Tibial artery (tissue), 4 donors: ENCODE results near the gene HNF4A.
A peak's percentile ranks its signal among the peaks of the same experiment; 100 is the strongest.

ENCODE experiments used
- DNase-seq, 2 donors: peaks; one replicate each; pipeline ENCODE4 v3.0.0-alpha.2; 2019
- H3K27ac ChIP-seq, 2 donors: fragments of 200-600 bp; sonication (generic) in 1 of 2; 1 replicate in 1 of 2; 2 replicates in 1 of 2; pipeline ENCODE4 v1.5.1; 2018 to 2019; ENCODE audit warnings: mild to moderate bottlenecking in 1 of 2
- H3K27me3 ChIP-seq, 2 donors: fragments of 200-600 bp; sonication (generic) in 1 of 2; one replicate each; pipeline versions ENCODE4 v1.5.1 to v1.6.0; 2016 to 2019
- H3K36me3 ChIP-seq, 3 donors: fragments of 200-600 bp; sonication (generic) in 2 of 3; one replicate each; pipeline ENCODE4 v1.5.1; 2016 to 2019; ENCODE audit warnings: mild to moderate bottlenecking in 2 of 3
- H3K4me1 ChIP-seq, 4 donors: fragments of 200-600 bp; sonication (generic) in 2 of 4; 1 replicate in 3 of 4; 2 replicates in 1 of 4; pipeline ENCODE4 v1.5.1; 2016 to 2019
- H3K4me3 ChIP-seq, 2 donors: fragments of 200-600 bp; sonication (generic) in 1 of 2; 1 replicate in 1 of 2; 2 replicates in 1 of 2; pipeline ENCODE4 v1.5.1; 2018 to 2019; ENCODE audit warnings: mild to moderate bottlenecking in 2 of 2
- H3K9me3 ChIP-seq, 3 donors: fragments of 200-600 bp; sonication (generic) in 1 of 3; one replicate each; pipeline ENCODE4 v1.5.1; 2016 to 2019
- intact Hi-C: fragments of 100-400 bp; cut with DNase I; formaldehyde crosslinking; loops from one replicate; pipeline ENCODE4 v1.15.0; 2023; ENCODE audit warnings: low total_unique reads
- TF ChIP-seq, protein P1 (sequence below), 2 experiments: fragments of 200-600 bp in 1 of 2; fragments of 450-650 bp in 1 of 2; IDR thresholded peaks; one replicate each; pipeline ENCODE4 v1.5.1; 2017 to 2019; ENCODE audit warnings: antibody characterized with exemption in 2 of 2, mild to moderate bottlenecking in 1 of 2, moderate library complexity in 1 of 2

The HNF4A gene

DNA sequence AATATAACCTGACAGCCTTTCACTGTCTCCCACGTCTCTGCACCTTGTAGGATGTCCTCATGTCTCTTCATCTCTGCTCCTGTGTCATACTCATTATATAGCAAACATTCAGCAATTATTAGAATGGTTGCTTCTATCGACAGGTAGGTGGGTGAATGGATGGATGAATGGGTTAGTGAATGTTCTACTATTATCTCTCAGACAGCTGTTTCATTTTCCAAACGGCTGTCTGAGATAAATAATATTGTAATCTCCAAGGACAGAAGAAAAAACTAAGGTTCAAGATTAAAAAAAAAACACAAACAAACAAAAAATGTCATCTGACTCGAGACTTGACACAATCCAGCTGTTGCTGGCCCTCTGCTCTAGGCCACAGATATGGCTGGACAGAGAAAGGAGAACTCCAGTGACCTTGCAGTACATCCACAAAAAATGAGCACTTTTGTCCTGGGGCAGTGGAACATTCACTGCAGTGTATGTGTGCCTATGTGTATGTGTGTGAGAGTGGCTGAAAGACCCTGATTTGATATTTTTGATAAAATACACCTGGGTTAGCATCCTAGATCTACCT, 2.1 kb downstream of the HNF4A start:
- TF ChIP-seq, protein P1, sequence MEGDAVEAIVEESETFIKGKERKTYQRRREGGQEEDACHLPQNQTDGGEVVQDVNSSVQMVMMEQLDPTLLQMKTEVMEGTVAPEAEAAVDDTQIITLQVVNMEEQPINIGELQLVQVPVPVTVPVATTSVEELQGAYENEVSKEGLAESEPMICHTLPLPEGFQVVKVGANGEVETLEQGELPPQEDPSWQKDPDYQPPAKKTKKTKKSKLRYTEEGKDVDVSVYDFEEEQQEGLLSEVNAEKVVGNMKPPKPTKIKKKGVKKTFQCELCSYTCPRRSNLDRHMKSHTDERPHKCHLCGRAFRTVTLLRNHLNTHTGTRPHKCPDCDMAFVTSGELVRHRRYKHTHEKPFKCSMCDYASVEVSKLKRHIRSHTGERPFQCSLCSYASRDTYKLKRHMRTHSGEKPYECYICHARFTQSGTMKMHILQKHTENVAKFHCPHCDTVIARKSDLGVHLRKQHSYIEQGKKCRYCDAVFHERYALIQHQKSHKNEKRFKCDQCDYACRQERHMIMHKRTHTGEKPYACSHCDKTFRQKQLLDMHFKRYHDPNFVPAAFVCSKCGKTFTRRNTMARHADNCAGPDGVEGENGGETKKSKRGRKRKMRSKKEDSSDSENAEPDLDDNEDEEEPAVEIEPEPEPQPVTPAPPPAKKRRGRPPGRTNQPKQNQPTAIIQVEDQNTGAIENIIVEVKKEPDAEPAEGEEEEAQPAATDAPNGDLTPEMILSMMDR (IDR thresholded peaks at IDR 0.05), result no peak
- Histone ChIP-seq H3K4me1 (no peaks in the 10 kb centered on the region), H3K9me3 (no peaks in the 10 kb centered on the region), H3K36me3 (no peaks in the 10 kb centered on the region), H3K27me3 (peaks cover 0 to 42% of the 10 kb centered on the region in 2 donors), H3K27ac (no peak overlapping the region), H3K4me3 (no peak overlapping the region)
- no peak for DNase-seq
- intact Hi-C loops, result no loop called here

DNA sequence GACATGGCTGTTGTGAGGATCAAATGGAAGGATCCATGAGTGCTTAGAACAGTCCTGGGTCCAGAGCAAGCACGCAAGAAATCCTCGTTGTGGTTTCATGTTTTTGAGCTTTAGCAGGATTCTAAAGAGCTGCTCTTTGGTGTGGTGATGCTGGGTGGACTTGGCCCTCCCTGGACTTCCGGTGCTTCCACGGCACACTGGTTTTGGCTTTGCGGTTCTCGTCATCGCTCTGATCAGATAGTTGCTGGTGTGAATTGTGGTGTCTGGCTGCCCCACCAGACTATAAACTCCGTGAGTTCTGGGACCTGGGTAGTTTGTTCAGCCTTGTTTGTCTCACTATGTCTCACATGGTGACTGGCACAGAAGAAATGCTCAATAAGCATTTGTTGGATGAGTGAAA, 3.3 kb downstream of the HNF4A start:
- H3K4me1 ChIP-seq, result no peaks in the 10 kb centered on the region
- H3K4me3 ChIP-seq, result no peak overlapping the region
- peaks cover 0 to 38% of the 10 kb centered on the region in 2 donors for H3K27me3 ChIP-seq
- no peak for DNase-seq
- H3K27ac ChIP-seq, result no peak overlapping the region
- intact Hi-C loops, result no loop called here
- TF ChIP-seq, protein P1 (IDR thresholded peaks at IDR 0.05), result no peak
- H3K9me3 ChIP-seq, result no peaks in the 10 kb centered on the region
- H3K36me3 ChIP-seq, result no peaks in the 10 kb centered on the region

DNA sequence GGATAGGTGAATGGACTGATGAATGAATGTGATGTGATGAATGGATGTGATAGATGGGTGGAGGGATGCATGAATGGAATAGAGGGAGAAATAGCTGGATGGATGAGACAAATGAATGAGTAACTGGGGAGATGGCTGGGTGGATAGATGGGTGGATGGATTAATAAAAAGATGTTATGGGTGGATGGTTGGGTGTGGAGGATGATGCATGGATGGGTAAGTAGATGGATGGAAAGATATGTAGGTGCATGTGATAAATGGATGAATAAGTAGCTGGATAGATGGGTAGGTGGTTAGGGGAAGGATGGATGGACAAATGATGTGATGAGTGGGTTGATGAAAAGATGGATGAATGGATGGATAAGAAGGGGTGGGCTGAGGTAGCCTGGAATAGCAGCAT, 4.7 kb downstream of the HNF4A start:
- intact Hi-C loops, result no loop called here

DNA sequence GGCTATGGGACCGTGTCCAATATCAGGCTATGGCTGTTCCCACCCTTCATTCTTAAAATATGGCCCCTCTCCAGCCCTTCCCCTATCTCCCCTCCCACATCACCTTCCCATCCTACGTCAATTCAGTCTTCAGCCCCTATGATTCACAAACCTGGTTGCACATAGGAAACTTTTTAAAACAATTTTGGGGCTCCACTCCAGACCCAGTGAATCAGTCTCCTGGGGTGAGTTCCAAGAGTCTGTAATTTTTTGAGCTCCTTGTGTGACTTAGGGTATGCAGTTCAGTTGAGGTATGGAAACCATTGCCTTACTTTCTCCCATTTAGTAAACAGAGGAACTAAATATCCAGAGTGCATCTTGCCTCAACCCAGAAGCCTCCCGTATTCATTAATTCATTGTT, 5.5 kb downstream of the HNF4A start:
- Histone ChIP-seq H3K27me3 (peaks cover 0 to 19% of the 10 kb centered on the region in 2 donors), H3K9me3 (no peaks in the 10 kb centered on the region), H3K27ac (no peak overlapping the region), H3K36me3 (no peaks in the 10 kb centered on the region), H3K4me1 (no peaks in the 10 kb centered on the region), H3K4me3 (no peak overlapping the region)
- TF ChIP-seq, protein P1 (IDR thresholded peaks at IDR 0.05), result no peak
- DNase-seq, result no peak
- intact Hi-C loops, result no loop called here

More for the DNA sequence above, 4.7 kb downstream of the HNF4A start:
- TF ChIP-seq, protein P1 (IDR thresholded peaks at IDR 0.05), result no peak
- Histone ChIP-seq H3K27ac (no peak overlapping the region), H3K4me3 (no peak overlapping the region), H3K9me3 (no peaks in the 10 kb centered on the region), H3K36me3 (no peaks in the 10 kb centered on the region), H3K4me1 (no peaks in the 10 kb centered on the region), H3K27me3 (peaks cover 0 to 27% of the 10 kb centered on the region in 2 donors)
- DNase-seq, result no peak

DNA sequence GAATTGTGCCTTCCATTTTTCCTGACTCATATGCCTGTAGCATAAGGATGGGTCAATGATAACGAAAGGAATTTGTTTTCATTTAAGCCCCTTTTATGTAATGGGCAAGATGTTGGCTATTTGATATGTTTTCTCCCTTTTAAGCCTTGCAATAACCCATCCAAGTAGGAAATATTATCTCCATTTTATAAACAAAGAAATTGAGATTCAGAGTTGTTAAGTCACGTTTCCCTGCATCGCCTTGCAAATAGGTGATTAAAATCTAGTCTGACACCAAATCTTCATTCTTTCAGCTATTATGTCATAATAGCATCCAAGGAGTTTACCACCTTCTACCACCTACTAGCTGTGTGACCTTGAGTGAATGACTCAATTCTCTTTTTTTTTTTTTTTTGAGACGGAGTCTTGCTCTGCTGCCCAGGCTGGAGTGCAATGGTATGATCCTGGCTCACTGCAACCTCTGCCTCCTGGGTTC, 7.0 kb downstream of the HNF4A start:
- H3K36me3 ChIP-seq, result no peaks in the 10 kb centered on the region
- no peak overlapping the region for H3K27ac ChIP-seq
- DNase-seq, result no peak
- H3K4me1 ChIP-seq, result no peaks in the 10 kb centered on the region
- H3K9me3 ChIP-seq, result no peaks in the 10 kb centered on the region
- intact Hi-C loops, result no loop called here
- H3K27me3 ChIP-seq, result peaks cover 0 to 8% of the 10 kb centered on the region in 2 donors
- no peak overlapping the region for H3K4me3 ChIP-seq
- TF ChIP-seq, protein P1 (IDR thresholded peaks at IDR 0.05), result no peak

DNA sequence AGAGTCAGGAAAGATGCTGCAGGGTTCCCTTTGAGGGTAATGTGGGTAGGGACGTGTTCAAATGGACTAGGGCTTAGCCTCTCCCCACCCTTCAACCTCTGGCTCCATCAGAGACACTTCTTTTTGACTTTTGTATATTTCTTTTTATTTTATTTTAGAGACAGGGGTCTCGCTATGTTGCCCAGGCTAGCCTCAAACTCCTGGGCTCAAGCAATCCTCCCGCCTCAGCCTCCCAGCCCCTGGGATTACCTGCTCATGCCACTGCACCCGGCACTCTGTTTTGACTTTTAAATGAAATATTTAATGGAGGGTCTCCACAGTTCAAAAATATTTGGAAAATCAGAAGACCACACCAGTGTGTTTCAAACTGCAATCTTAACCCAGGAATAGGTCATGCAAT, 8.6 kb downstream of the HNF4A start:
- peak in 1 of 2 donors; percentile 5 for DNase-seq
- no peaks in the 10 kb centered on the region for H3K4me1 ChIP-seq
- H3K27me3 ChIP-seq, result peaks cover 0 to 5% of the 10 kb centered on the region in 2 donors
- no peaks in the 10 kb centered on the region for H3K9me3 ChIP-seq
- no peak overlapping the region for H3K27ac ChIP-seq
- H3K4me3 ChIP-seq, result no peak overlapping the region
- intact Hi-C loops, result no loop called here
- TF ChIP-seq, protein P1 (IDR thresholded peaks at IDR 0.05), result no peak
- no peaks in the 10 kb centered on the region for H3K36me3 ChIP-seq
